K562 (cell line): Measurements from ENCODE around the gene SYT3. TPM values are rescaled to one million over a fixed set of nuclear protein-coding genes. Genes with fewer than 3 reads are reported as not detected.

Experiments used
- DEAF1 ChIP-seq: fragments of 450-650 bp; formaldehyde crosslinking; IDR thresholded peaks from 2 replicates; pipeline ENCODE4 v1.4.0; 2020; ENCODE audit warnings: mild to moderate bottlenecking, moderate library complexity
- ESRRA ChIP-seq: fragments of 450-650 bp; IDR thresholded peaks from 2 replicates; pipeline ENCODE4 v1.6.1; 2014; ENCODE audit warnings: low read depth, mild to moderate bottlenecking, moderate library complexity, borderline replicate concordance
- ETS1 ChIP-seq: conservative IDR thresholded peaks from 2 replicates; pipeline ENCODE4 v1.6.1; 2011; ENCODE audit warnings: low read depth, mild to moderate bottlenecking, low read length; ENCODE audit not compliant: control insufficient read depth
- HDAC1 ChIP-seq, 2 experiments: fragments of 450-650 bp; IDR thresholded peaks; 2 replicates each; pipeline ENCODE4 v1.6.1; 2016 to 2017; ENCODE audit warnings: inconsistent platforms in 1 of 2, mild to moderate bottlenecking in 1 of 2, moderate library complexity in 1 of 2
- HEY1 ChIP-seq: fragments of 250-450 bp; sonication (Bioruptor Pico); IDR thresholded peaks from 2 replicates; pipeline ENCODE4 v1.5.0; 2020; ENCODE audit warnings: mild to moderate bottlenecking, moderate library complexity, borderline replicate concordance
- ILF3 ChIP-seq: fragments of 450-650 bp; IDR thresholded peaks from 2 replicates; pipeline ENCODE4 v1.6.1; 2018; ENCODE audit warnings: antibody characterized with exemption, mild to moderate bottlenecking, moderate library complexity, borderline replicate concordance
- KLF1 ChIP-seq: fragments of 450-650 bp; IDR thresholded peaks from 2 replicates; pipeline ENCODE4 v1.6.1; 2016; ENCODE audit warnings: missing genetic modification characterization, missing compliant biosample characterization
- MEIS2 ChIP-seq: fragments of 450-650 bp; IDR thresholded peaks from 2 replicates; pipeline ENCODE4 v1.6.1; 2014; ENCODE audit warnings: mild to moderate bottlenecking; ENCODE audit not compliant: partially characterized antibody
- POLR2A ChIP-seq: fragments of 450-650 bp; conservative IDR thresholded peaks from 2 replicates; pipeline ENCODE4 v1.6.1; 2016
- REST ChIP-seq, 2 experiments: fragments of 450-650 bp; formaldehyde crosslinking in 1 of 2; IDR thresholded peaks; 2 replicates each; pipeline versions ENCODE4 v1.4.0 to v1.6.1; 2014 to 2020; ENCODE audit warnings: mild to moderate bottlenecking in 2 of 2, borderline replicate concordance in 1 of 2, low read depth in 1 of 2
- SMC3 ChIP-seq: conservative IDR thresholded peaks from 2 replicates; pipeline ENCODE4 v1.6.1; 2011; ENCODE audit warnings: low read depth, low read length, improper control_type of control experiment; ENCODE audit not compliant: insufficient read depth
- SRSF3 ChIP-seq: fragments of 200-400 bp; formaldehyde crosslinking; IDR thresholded peaks from 2 replicates; pipeline ENCODE4 v1.6.1; 2016; ENCODE audit warnings: mild to moderate bottlenecking, low read length, moderate library complexity; ENCODE audit not compliant: insufficient read depth
- STAG1 ChIP-seq: sonication (generic); formaldehyde crosslinking; IDR thresholded peaks from 2 replicates; pipeline ENCODE4 v1.5.0; 2020; ENCODE audit warnings: missing genetic modification reagents, borderline replicate concordance
- TEAD1 ChIP-seq, 2 experiments: fragments of 450-650 bp in 1 of 2; sonication (generic) in 1 of 2; formaldehyde crosslinking; IDR thresholded peaks; 2 replicates each; pipeline versions ENCODE4 v1.4.0 to v1.8.0; 2020 to 2022; ENCODE audit warnings: mild to moderate bottlenecking in 2 of 2, missing genetic modification reagents in 1 of 2
- TFAM ChIP-seq: fragments of 250-450 bp; sonication (Bioruptor Pico); conservative IDR thresholded peaks from 2 replicates; pipeline ENCODE4 v1.5.0; 2021; ENCODE audit warnings: mild to moderate bottlenecking, moderate library complexity
- TGIF2 ChIP-seq: sonication (generic); formaldehyde crosslinking; IDR thresholded peaks from 2 replicates; pipeline ENCODE4 v1.8.1; 2022; ENCODE audit warnings: mild to moderate bottlenecking, missing genetic modification reagents, moderate library complexity
- TRIM24 ChIP-seq, 2 experiments: fragments of 450-650 bp; IDR thresholded peaks; 2 replicates each; pipeline ENCODE4 v1.6.1; 2016
- ZNF165 ChIP-seq: fragments of 250-450 bp; sonication (Bioruptor Pico); IDR thresholded peaks from 2 replicates; pipeline ENCODE4 v1.4.0; 2020; ENCODE audit warnings: borderline replicate concordance
- ZNF282 ChIP-seq: sonication (generic); formaldehyde crosslinking; IDR thresholded peaks from 2 replicates; pipeline ENCODE4 v1.8.1; 2023; ENCODE audit warnings: missing genetic modification reagents
- ZNF583 ChIP-seq: fragments of 250-450 bp; sonication (Bioruptor Pico); IDR thresholded peaks from 2 replicates; pipeline ENCODE4 v1.4.0; 2020
- polyA plus RNA-seq, 8 experiments: library from polyadenylated mRNA; depleted of rRNA in 4 of 8; stranded (reverse) in 5 of 8; unstranded in 3 of 8; fragments of >200 nt; fragmentation: Nextera tagmentation in 2 of 8; fragmentation: Illumina TruSeq in 1 of 8; extraction: Ambion mirVana in 2 of 8; extraction: Trizol in 1 of 8; gene quantifications; 2 replicates each; pipeline versions ENCODE4 v1.2.1 to v1.2.3, GENCODE V29; 2011 to 2014; ENCODE audit warnings: inconsistent platforms in 1 of 8, missing spikeins in 1 of 8
- total RNA-seq, 7 experiments: library from RNA; depleted of rRNA in 6 of 7; stranded (reverse); fragments of >200 nt in 6 of 7; fragmentation: Illumina TruSeq in 2 of 7; extraction: Trizol in 2 of 7; gene quantifications; 2 replicates each; pipeline versions ENCODE4 v1.2.1 to v1.2.3, GENCODE V29; 2011 to 2021; ENCODE audit warnings: low replicate concordance in 1 of 7

SYT3 gene
- total and polyA plus RNA-seq, 9 of the 15 experiments (the other 6 are each of a cell fraction or from before 2014, with no cell fraction given) = 0.36 to 2.0 (median 0.54) TPM; not detected in 2

- TF ChIP-seq STAG1 = no peak
- TF ChIP-seq TEAD1 (CRISPR knock-in tag; IDR thresholded peaks at IDR 0.05) = no peak
- TF ChIP-seq ZNF282 = no peak
- no peak for TF ChIP-seq DEAF1 (CRISPR knock-in tag)
- TF ChIP-seq ILF3 = no peak
- peak in 1 of 2 experiments; percentile 9; a peak in 1 of 4 replicates for TF ChIP-seq TRIM24 (IDR thresholded peaks at IDR 0.05)
- no peak for TF ChIP-seq HEY1 (CRISPR knock-in tag)
- no peak for TF ChIP-seq SRSF3
- TF ChIP-seq KLF1 (tag) = no peak
- TF ChIP-seq REST (IDR thresholded peaks at IDR 0.05; ENCODE audit: borderline replicate concordance) = peak; percentile 35
- no peak for TF ChIP-seq REST (CRISPR knock-in tag; IDR thresholded peaks at IDR 0.05; ENCODE audit: low read depth)
- TF ChIP-seq ESRRA = no peak
- TF ChIP-seq ZNF583 = no peak
- no peak for TF ChIP-seq TGIF2
- no peak for TF ChIP-seq SMC3
- TF ChIP-seq HDAC1 (IDR thresholded peaks at IDR 0.05) = no peak
- TF ChIP-seq TFAM (CRISPR knock-in tag) = no peak
- TF ChIP-seq MEIS2 = peak; percentile 63
- no peak for TF ChIP-seq ZNF165 (CRISPR knock-in tag)
- no peak for TF ChIP-seq POLR2A
- TF ChIP-seq ETS1 = no peak
Observed at GRCh38 chr19:50657222-50657669, 17.6 kb upstream of the SYT3 start (continued).
